K562 (cell line): ENCODE measurements around the gene CFAP73. TPM values are rescaled to one million over a fixed set of nuclear protein-coding genes. Genes with fewer than 3 reads are reported as not detected.

ENCODE experiments used
- ARID4B ChIP-seq: sonication (generic); formaldehyde crosslinking; IDR thresholded peaks from 2 replicates; pipeline ENCODE4 v1.8.0; 2022; ENCODE audit warnings: mild to moderate bottlenecking, missing genetic modification reagents
- BHLHE40 ChIP-seq: IDR thresholded peaks from 2 replicates; pipeline ENCODE4 v1.6.1; 2011; ENCODE audit warnings: low read length, improper control_type of control experiment
- CBFA2T2 ChIP-seq: fragments of 450-650 bp; conservative IDR thresholded peaks from 2 replicates; pipeline ENCODE4 v1.6.1; 2017; ENCODE audit warnings: mild to moderate bottlenecking
- CBFB ChIP-seq: sonication (generic); formaldehyde crosslinking; IDR thresholded peaks from 2 replicates; pipeline ENCODE4 v1.4.0; 2020; ENCODE audit warnings: mild to moderate bottlenecking, missing genetic modification reagents
- DMBX1 ChIP-seq: fragments of 250-450 bp; sonication (Bioruptor Pico); IDR thresholded peaks from 2 replicates; pipeline ENCODE4 v1.8.0; 2022; ENCODE audit warnings: inconsistent platforms, mild to moderate bottlenecking, moderate library complexity, borderline replicate concordance
- GABPA ChIP-seq: fragments of 200-800 bp; sonication (Bioruptor generic); conservative IDR thresholded peaks from 2 replicates; pipeline ENCODE4 v1.6.1; 2016; ENCODE audit warnings: low read depth, missing genetic modification characterization, missing compliant biosample characterization
- HES1 ChIP-seq: fragments of 450-650 bp; IDR thresholded peaks from 2 replicates; pipeline ENCODE4 v1.6.1; 2016; ENCODE audit warnings: low read depth, mild to moderate bottlenecking, moderate library complexity
- MECOM ChIP-seq: fragments of 250-450 bp; sonication (Bioruptor Pico); IDR thresholded peaks from 2 replicates; pipeline ENCODE4 v1.8.0; 2022; ENCODE audit warnings: inconsistent platforms
- MLLT1 ChIP-seq, 2 experiments: fragments of 450-650 bp; IDR thresholded peaks; 2 replicates each; pipeline ENCODE4 v1.6.1; 2016
- NR3C1 ChIP-seq: sonication (generic); formaldehyde crosslinking; IDR thresholded peaks from 2 replicates; pipeline ENCODE4 v1.8.1; 2022; ENCODE audit warnings: missing genetic modification reagents
- NR4A1 ChIP-seq, 2 experiments: fragments of 250-450 bp in 1 of 2; fragments of 450-650 bp in 1 of 2; sonication (Bioruptor Pico) in 1 of 2; IDR thresholded peaks; 2 replicates each; pipeline versions ENCODE4 v1.4.0 to v1.6.1; 2016 to 2020; ENCODE audit warnings: mild to moderate bottlenecking in 2 of 2, missing compliant biosample characterization in 1 of 2, missing genetic modification characterization in 1 of 2, moderate library complexity in 1 of 2
- ZKSCAN1 ChIP-seq: fragments of 150-350 bp; IDR thresholded peaks from 2 replicates; pipeline ENCODE4 v1.6.1; 2016; ENCODE audit warnings: low read depth, low read length
- ZNF395 ChIP-seq: fragments of 200-800 bp; sonication (Bioruptor generic); IDR thresholded peaks from 2 replicates; pipeline ENCODE4 v1.6.1; 2017; ENCODE audit warnings: missing genetic modification characterization, missing compliant biosample characterization
- polyA plus RNA-seq, 8 experiments: library from polyadenylated mRNA; depleted of rRNA in 4 of 8; stranded (reverse) in 5 of 8; unstranded in 3 of 8; fragments of >200 nt; fragmentation: Nextera tagmentation in 2 of 8; fragmentation: Illumina TruSeq in 1 of 8; extraction: Ambion mirVana in 2 of 8; extraction: Trizol in 1 of 8; gene quantifications; 2 replicates each; pipeline versions ENCODE4 v1.2.1 to v1.2.3, GENCODE V29; 2011 to 2014; ENCODE audit warnings: inconsistent platforms in 1 of 8, missing spikeins in 1 of 8
- total RNA-seq, 7 experiments: library from RNA; depleted of rRNA in 6 of 7; stranded (reverse); fragments of >200 nt in 6 of 7; fragmentation: Illumina TruSeq in 2 of 7; extraction: Trizol in 2 of 7; gene quantifications; 2 replicates each; pipeline versions ENCODE4 v1.2.1 to v1.2.3, GENCODE V29; 2011 to 2021; ENCODE audit warnings: low replicate concordance in 1 of 7

The CFAP73 gene
- total and polyA plus RNA-seq, 9 of the 15 experiments (the other 6 are each of a cell fraction or from before 2014, with no cell fraction given) = not detected

GRCh38 chr12:113208041-113208934 is 58.8 kb downstream of the CFAP73 start (continued):
- TF ChIP-seq BHLHE40 (peak; percentile 83), MECOM (no peak), HES1 (peak; percentile 70), GABPA (peak; percentile 50), MLLT1 (IDR thresholded peaks at IDR 0.05) (peak in 1 of 2 experiments; percentile 95; a peak in 2 of 4 replicates), ZNF395 (CRISPR knock-in tag) (peak; percentile 72; the same call in 1 of the 2 replicates), ZKSCAN1 (peak; percentile 79; the same call in 1 of the 2 replicates), DMBX1 (CRISPR knock-in tag) (0 out of 2 replicates have a peak, but pooled peaks have one; percentile 41), CBFB (CRISPR knock-in tag) (peak; percentile 92), ARID4B (CRISPR knock-in tag) (peak; percentile 52; the same call in 1 of the 2 replicates), CBFA2T2 (peak; percentile 48; the same call in 1 of the 2 replicates), NR3C1 (CRISPR knock-in tag) (no peak), NR4A1 (CRISPR knock-in tag; IDR thresholded peaks at IDR 0.05) (no peak), NR4A1 (tag; IDR thresholded peaks at IDR 0.05) (no peak)
